GM12865 (cell line): ENCODE data around the gene AURKAIP1.

Experiments
- DNase-seq: peaks from one replicate; pipeline ENCODE4 v3.0.0; 2010; ENCODE audit warnings: low read depth
- H3K4me3 ChIP-seq: 2 replicates; pipeline ENCODE4 v1.5.1; 2011; ENCODE audit warnings: mild to moderate bottlenecking, low read depth, low read length, control low read depth
- TF ChIP-seq, protein P1 (sequence below): IDR thresholded peaks from 2 replicates; pipeline ENCODE4 v1.5.1; 2011; ENCODE audit warnings: low read length, control low read depth, low read depth, inconsistent platforms; ENCODE audit not compliant: insufficient read depth; ENCODE audit errors: missing control alignments

AURKAIP1 gene

GRCh38 chr1:1347663-1348419 is 27.2 kb downstream of the AURKAIP1 start:
- H3K4me3 ChIP-seq: peak overlapping the region; percentile 77
- TF ChIP-seq, protein P1, sequence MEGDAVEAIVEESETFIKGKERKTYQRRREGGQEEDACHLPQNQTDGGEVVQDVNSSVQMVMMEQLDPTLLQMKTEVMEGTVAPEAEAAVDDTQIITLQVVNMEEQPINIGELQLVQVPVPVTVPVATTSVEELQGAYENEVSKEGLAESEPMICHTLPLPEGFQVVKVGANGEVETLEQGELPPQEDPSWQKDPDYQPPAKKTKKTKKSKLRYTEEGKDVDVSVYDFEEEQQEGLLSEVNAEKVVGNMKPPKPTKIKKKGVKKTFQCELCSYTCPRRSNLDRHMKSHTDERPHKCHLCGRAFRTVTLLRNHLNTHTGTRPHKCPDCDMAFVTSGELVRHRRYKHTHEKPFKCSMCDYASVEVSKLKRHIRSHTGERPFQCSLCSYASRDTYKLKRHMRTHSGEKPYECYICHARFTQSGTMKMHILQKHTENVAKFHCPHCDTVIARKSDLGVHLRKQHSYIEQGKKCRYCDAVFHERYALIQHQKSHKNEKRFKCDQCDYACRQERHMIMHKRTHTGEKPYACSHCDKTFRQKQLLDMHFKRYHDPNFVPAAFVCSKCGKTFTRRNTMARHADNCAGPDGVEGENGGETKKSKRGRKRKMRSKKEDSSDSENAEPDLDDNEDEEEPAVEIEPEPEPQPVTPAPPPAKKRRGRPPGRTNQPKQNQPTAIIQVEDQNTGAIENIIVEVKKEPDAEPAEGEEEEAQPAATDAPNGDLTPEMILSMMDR: no peak
- DNase-seq: no peak

DNA sequence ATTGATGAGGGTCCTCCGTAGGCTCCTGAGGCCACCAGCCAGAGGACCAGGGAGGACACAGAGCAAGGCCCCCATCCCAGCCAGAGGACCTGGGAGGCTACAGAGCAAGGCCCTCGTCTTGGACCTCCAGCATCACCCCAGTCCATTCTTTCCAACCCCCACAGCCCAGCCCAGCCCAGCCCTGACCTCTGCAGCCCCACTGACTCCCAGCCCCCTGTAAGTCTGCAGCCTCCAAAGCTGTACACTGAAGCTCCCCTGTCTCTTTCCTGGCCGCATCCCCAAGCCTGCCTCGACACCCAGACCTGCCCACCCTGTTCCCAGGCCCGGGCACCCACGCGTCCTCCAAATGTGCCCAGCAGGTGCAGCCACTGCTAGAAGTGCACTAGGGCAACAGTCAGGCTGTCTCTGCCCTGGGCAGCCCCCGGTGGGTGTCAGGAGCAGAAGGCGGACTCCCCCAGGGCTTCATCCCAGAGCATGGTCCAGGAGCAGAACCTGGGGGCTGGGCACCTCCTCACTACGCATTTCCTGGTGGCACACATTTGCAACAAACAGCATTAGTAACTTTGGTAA is 27.9 kb downstream of the AURKAIP1 start:
- no peak for DNase-seq
- H3K4me3 ChIP-seq: no peak overlapping the region
- TF ChIP-seq, protein P1: no peak

DNA sequence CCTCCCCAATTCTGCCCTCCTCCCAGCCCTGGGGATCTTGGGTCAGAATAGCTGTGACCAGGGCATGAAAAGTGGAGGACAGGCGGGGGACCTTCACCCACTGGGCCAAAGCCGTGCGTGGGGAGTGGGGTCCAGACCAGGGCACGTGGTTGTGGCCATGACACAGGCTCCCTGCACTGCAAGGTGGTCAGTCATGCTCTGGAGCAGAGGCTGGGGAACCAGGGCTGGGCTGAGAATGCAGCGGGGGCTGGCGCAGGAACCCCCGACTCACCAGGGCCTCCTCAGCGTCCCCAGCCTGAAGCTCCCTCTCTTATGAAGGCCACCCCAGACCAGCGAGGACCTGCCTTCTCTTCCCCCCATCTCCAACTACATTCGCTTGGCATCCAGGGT is 28.5 kb downstream of the AURKAIP1 start:
- H3K4me3 ChIP-seq: no peak overlapping the region
- TF ChIP-seq, protein P1: no peak

DNA sequence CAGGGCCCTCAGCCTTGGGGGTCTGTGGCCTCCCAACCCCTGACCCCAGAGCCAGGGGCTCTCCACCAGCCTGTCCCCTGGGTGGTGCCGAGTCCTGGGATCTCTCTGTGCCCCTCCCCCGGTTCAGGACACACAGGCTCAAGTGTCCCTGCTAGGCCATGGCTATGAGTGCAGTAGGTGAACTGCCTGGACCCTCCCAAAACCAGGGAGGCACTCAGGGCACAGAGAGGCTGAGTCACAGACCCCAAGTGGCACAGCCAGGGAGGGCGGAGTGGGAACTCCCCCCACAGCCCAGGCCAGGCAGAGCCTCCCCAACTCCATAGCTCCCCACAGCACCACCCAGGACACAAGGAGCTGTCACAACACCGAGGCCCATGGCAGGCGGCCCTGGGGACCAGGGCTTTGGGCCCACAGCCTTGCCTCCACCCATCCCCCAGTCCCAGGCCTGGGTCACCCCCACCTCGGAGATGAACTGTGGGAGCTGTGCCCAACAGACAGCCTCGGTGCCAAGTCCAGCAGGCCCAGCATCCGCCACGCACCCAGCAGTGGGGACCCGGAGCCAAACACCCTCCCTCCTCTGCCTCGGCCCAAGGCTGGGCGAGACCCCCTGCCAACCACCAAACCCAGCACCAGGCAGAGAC is 29.0 kb downstream of the AURKAIP1 start:
- TF ChIP-seq, protein P1: no peak
- no peak overlapping the region for H3K4me3 ChIP-seq

More for the DNA sequence above, 28.5 kb downstream of the AURKAIP1 start:
- no peak for DNase-seq

DNA sequence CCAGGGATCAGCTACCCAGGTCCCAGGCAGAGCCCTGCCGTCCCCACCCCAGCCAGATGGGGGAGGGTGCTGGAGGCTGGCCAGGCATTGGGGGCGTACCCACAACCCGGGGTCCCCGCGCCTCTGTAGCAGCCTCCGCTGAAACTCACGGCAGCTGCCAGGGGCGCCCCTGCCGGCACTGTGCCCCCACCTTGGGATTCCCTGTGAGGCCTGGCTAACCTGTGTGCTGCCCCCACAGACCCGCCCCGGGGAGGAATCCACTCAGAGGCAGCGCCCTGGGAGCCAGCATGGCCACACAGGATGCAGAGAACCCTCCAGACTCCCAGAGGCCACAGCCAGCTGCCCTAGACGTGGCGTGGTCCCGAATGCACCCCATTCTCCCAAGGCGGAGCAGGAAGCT is 29.6 kb downstream of the AURKAIP1 start:
- DNase-seq: no peak
- H3K4me3 ChIP-seq: no peak overlapping the region
- TF ChIP-seq, protein P1: no peak

More for the DNA sequence above, 29.0 kb downstream of the AURKAIP1 start:
- no peak for DNase-seq

DNA sequence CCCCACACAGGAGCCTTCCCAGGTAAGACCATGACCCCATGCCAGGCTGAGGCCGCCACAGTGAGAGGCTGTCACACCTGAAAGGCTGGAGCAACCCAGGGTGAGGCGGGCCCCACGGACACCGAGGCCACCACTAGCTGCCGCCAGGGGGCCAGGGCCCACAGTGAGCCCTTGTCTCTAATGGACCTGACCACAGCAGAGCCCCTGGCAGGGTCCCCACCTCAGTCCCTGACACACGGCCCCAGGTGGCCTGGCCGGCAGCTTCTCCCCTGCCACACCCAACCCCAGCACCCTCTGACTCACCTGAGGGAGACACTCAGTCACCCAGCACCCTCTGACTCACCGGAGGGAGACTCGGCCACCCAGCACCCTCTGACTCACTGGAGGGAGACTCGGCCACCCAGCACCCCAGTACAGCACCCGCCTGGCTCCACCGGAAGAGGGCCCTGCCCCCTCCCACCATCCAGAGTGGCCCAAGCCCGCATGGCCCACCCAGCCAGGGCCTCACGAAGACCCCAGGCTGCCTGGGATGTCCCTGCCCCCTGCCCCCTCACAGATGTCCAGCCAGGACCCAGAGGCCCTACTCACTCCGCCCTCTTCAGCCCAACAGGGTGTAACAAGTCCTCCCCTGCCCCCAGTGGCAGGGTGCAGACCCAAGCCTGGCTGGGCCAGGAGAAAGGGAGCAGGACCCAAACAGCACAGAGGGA is 30.2 kb downstream of the AURKAIP1 start:
- H3K4me3 ChIP-seq: no peak overlapping the region
- TF ChIP-seq, protein P1: peak; percentile 54
- DNase-seq: no peak
